KMS-11 (cell line): ENCODE results near the gene PAK6.

Experiments used
- H2AFZ ChIP-seq: fragments of 200-600 bp; sonication (generic); 2 replicates; pipeline ENCODE4 v1.6.1; 2016; ENCODE audit warnings: antibody characterized with exemption, mixed run types, low read depth
- H3K27ac ChIP-seq: fragments of 200-600 bp; sonication (generic); 2 replicates; pipeline ENCODE4 v1.6.1; 2016; ENCODE audit warnings: mild to moderate bottlenecking, mixed run types
- H3K27me3 ChIP-seq: fragments of 200-600 bp; sonication (generic); 2 replicates; pipeline ENCODE4 v1.6.1; 2017; ENCODE audit warnings: mild to moderate bottlenecking, low read depth, mixed run types, moderate library complexity; ENCODE audit not compliant: insufficient read depth
- H3K36me3 ChIP-seq: fragments of 200-600 bp; sonication (generic); 2 replicates; pipeline ENCODE4 v1.6.1; 2017; ENCODE audit warnings: mild to moderate bottlenecking, mixed run types; ENCODE audit not compliant: insufficient read depth
- H3K4me1 ChIP-seq: fragments of 200-600 bp; sonication (generic); 2 replicates; pipeline ENCODE4 v1.6.1; 2016; ENCODE audit warnings: mild to moderate bottlenecking, low read depth, mixed run types; ENCODE audit not compliant: poor library complexity, severe bottlenecking
- H3K4me2 ChIP-seq: fragments of 200-600 bp; sonication (generic); 2 replicates; pipeline ENCODE4 v1.7.0; 2016; ENCODE audit warnings: mild to moderate bottlenecking, mixed run types
- H3K4me3 ChIP-seq: fragments of 200-600 bp; sonication (generic); IDR thresholded peaks from 2 replicates; pipeline ENCODE4 v1.6.1; 2017; ENCODE audit warnings: low read depth, low read length, mixed read lengths; ENCODE audit not compliant: insufficient read depth
- H3K79me2 ChIP-seq: fragments of 200-600 bp; sonication (generic); 2 replicates; pipeline ENCODE4 v1.6.1; 2016; ENCODE audit warnings: low read depth, mixed run types; ENCODE audit not compliant: insufficient read depth
- H3K9ac ChIP-seq: fragments of 200-600 bp; sonication (generic); 2 replicates; pipeline ENCODE4 v1.6.1; 2016; ENCODE audit warnings: mild to moderate bottlenecking, mixed run types
- H4K20me1 ChIP-seq: fragments of 200-600 bp; sonication (generic); 2 replicates; pipeline ENCODE4 v1.6.1; 2016; ENCODE audit warnings: mild to moderate bottlenecking, mixed run types; ENCODE audit not compliant: insufficient read depth
- TF ChIP-seq, protein P1 (sequence below): fragments of 200-600 bp; sonication (generic); conservative IDR thresholded peaks from 2 replicates; pipeline ENCODE4 v1.6.1; 2017; ENCODE audit warnings: low read depth, mild to moderate bottlenecking, antibody characterized with exemption, low read length, moderate library complexity, mixed read lengths

The PAK6 gene

DNA sequence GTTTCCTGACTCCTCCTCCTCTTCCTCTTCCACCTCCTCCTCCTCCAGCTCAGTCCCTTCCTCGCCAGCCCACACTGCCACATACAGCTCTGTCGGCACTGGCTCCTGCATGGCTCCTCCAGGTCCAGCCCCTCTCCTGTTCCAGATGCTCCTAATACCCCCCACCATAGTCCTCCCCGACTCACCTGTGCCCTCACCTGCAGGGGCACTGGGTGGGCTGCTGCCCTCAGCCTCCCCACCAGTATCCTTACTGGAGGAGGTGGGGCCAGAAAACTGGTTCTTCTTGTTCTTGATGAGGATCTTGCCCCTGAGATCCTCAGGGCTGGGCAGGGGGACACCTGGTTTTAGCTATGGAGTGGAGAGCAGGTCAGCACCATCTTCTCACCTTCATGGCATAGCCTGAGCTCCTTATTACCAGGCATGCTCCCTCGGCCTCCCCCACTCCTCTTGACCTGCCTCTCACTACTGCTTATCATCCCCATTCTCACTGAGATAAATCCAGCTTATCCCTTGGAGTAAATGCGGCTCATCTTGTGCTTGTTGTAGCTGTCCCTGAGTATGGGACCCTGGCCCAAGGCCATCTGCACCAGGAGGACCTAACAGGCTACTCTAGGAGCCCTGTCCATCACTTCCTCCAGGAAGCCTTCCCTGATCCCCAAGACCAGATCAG, 57.8 kb downstream of the PAK6 start:
- no peaks in the 10 kb centered on the region for H3K79me2 ChIP-seq
- H3K4me3 ChIP-seq = no peak overlapping the region
- TF ChIP-seq, protein P1, sequence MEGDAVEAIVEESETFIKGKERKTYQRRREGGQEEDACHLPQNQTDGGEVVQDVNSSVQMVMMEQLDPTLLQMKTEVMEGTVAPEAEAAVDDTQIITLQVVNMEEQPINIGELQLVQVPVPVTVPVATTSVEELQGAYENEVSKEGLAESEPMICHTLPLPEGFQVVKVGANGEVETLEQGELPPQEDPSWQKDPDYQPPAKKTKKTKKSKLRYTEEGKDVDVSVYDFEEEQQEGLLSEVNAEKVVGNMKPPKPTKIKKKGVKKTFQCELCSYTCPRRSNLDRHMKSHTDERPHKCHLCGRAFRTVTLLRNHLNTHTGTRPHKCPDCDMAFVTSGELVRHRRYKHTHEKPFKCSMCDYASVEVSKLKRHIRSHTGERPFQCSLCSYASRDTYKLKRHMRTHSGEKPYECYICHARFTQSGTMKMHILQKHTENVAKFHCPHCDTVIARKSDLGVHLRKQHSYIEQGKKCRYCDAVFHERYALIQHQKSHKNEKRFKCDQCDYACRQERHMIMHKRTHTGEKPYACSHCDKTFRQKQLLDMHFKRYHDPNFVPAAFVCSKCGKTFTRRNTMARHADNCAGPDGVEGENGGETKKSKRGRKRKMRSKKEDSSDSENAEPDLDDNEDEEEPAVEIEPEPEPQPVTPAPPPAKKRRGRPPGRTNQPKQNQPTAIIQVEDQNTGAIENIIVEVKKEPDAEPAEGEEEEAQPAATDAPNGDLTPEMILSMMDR = no peak
- no peak overlapping the region for H3K27ac ChIP-seq
- no peaks in the 10 kb centered on the region for H3K4me1 ChIP-seq
- H4K20me1 ChIP-seq = no peaks in the 10 kb centered on the region
- peaks cover 33% of the 10 kb centered on the region; the same call in 1 of the 2 replicates for H3K27me3 ChIP-seq
- H3K36me3 ChIP-seq = no peaks in the 10 kb centered on the region
- H3K4me2 ChIP-seq = no peak overlapping the region
- H2AFZ ChIP-seq = no peak overlapping the region
- no peak overlapping the region for H3K9ac ChIP-seq

- Histone ChIP-seq H3K9ac (no peak overlapping the region), H3K36me3 (no peaks in the 10 kb centered on the region), H3K79me2 (no peaks in the 10 kb centered on the region), H2AFZ (no peak overlapping the region), H3K4me1 (no peaks in the 10 kb centered on the region), H4K20me1 (no peaks in the 10 kb centered on the region), H3K27ac (no peak overlapping the region), H3K27me3 (peaks cover 27% of the 10 kb centered on the region; the same call in 1 of the 2 replicates), H3K4me2 (no peak overlapping the region), H3K4me3 (no peak overlapping the region)
- TF ChIP-seq, protein P1 = no peak
Observed at GRCh38 chr15:40297356-40297755, 58.5 kb downstream of the PAK6 start.

DNA sequence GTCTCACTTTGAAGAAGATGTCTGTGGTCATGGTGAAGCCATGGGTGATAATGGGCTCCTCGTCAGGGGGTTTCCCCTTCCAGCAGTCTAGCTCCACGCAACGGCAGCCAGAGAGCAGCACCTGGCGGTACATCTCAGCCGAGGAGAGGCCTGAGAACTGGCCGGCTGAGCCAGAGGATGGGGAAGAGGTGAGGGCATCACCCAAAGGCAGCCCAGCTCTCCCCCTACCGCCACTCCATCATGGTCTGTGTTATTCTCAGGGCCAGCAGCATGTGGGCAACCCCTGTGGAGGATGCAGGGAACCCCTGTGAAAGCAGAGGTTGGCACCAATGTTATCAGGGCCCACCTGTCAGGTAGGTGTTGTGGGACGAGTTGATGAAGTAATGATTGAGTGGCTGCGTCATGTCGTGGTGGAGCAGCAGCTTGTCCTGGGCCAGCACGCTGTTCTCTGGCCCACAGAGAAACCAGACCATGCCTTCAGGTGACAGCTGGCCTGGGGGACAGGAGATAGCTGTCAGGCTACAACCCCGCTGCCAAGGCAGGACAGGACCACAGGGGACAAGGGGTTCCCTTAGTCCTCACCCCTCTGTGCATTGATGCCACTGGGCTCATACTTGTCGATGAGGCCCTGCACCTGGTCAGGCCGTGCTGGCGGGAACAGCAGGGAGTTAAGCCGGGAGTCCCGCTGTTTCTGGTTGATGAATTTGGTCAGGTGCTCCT, 59.5 kb downstream of the PAK6 start:
- Histone ChIP-seq H3K4me3 (no peak overlapping the region), H3K27me3 (peaks cover 17% of the 10 kb centered on the region; the same call in 1 of the 2 replicates), H3K4me2 (no peak overlapping the region), H3K4me1 (no peaks in the 10 kb centered on the region), H2AFZ (no peak overlapping the region), H3K27ac (no peak overlapping the region), H3K79me2 (no peaks in the 10 kb centered on the region), H3K36me3 (no peaks in the 10 kb centered on the region), H3K9ac (no peak overlapping the region), H4K20me1 (no peaks in the 10 kb centered on the region)
- TF ChIP-seq, protein P1 = no peak

DNA sequence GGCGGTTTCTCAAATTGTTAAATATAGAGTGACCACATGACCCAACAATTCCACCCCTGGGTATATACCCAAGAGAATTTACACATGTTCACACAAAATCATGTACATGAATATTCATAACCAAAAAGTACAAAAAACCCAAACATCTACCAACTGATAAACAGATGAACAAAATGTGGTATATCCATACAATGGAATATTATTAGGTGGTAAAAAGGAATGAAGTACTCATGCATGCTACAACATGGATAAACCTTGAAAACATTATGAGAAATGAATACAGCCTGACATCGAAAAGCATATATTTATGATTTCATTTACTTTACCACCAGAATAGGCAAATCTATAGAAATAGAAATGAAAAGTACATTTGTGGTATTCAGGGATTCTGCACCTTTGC, 61.5 kb downstream of the PAK6 start:
- Histone ChIP-seq H4K20me1 (no peaks in the 10 kb centered on the region), H3K27ac (no peak overlapping the region), H3K79me2 (no peaks in the 10 kb centered on the region), H3K4me3 (no peak overlapping the region), H3K9ac (no peak overlapping the region), H3K4me1 (no peaks in the 10 kb centered on the region), H3K36me3 (no peaks in the 10 kb centered on the region), H3K27me3 (peaks cover 10% of the 10 kb centered on the region; the same call in 1 of the 2 replicates), H3K4me2 (no peak overlapping the region), H2AFZ (no peak overlapping the region)
- TF ChIP-seq, protein P1 = no peak
